ENCODE measurements around the gene RDX. TPM values are rescaled to one million over a fixed set of nuclear protein-coding genes. Genes with fewer than 3 reads are reported as not detected.

RDX gene
- total and polyA plus RNA-seq, 2 of the 13 experiments (the other 11 are each of a cell fraction or from before 2014, with no cell fraction given) = 20.7 to 63.1 TPM

DNA sequence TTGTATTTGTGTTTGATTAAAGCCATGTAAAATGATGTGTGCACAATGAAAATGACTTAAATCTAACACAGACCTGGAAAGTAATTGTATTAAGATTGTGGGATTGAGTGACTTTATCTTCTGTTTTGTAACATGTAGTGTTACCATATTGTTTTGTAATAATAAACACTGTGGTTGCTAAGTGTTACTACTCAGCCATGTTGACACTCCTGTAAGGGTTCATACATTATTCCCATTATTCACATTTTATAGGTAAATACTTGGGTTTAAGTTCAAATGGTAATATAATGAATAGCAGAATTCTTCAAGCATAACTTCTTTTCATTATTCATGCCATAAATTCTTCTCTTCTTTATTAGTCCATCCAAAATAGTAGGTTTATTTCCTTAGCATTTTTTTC is 134.2 kb downstream of the RDX start:
- ATAC-seq (no peak), FAIRE-seq (no peak), DNase-seq (ENCODE audit: low spot score) (no peak)
- in situ Hi-C loops (cut with HindIII; ENCODE audit: extremely low pct_ligation_motif_present, low pct_unique_long_range_greater_than_20kb) = no loop called here
- Histone ChIP-seq H2AFZ (ENCODE audit: low read length) (no peak overlapping the region), H3K27me3 (ENCODE audit: control insufficient read depth in 1 of 2, insufficient read depth in 2 of 2, low read length in 2 of 2) (no peaks in the 10 kb centered on the region), H3K36me3 (replicated peaks in 1 of 2; ENCODE audit: control insufficient read depth in 1 of 2, insufficient read depth in 2 of 2, low read length in 2 of 2) (peaks cover 2 to 16% of the 10 kb centered on the region in 2 experiments; a peak in 3 of 5 replicates), H4K20me1 (ENCODE audit: insufficient read depth, low read length) (no peaks in the 10 kb centered on the region), H3K27ac (ENCODE audit: extremely low read length, insufficient read depth, low read length) (no peak overlapping the region), H3K4me2 (ENCODE audit: low read depth, low read length) (no peak overlapping the region), H3K9ac (ENCODE audit: insufficient read depth, low read depth, low read length) (no peak overlapping the region), H3K4me3 (replicated peaks in 1 of 3; ENCODE audit: insufficient read depth in 1 of 3, low read depth in 2 of 3, low read length in 3 of 3) (no peak overlapping the region), H3K79me2 (ENCODE audit: insufficient read depth, low read length) (no peaks in the 10 kb centered on the region), H3K9me3 (ENCODE audit: low read length) (no peaks in the 10 kb centered on the region), H3K4me1 (ENCODE audit: insufficient read depth, low read length) (no peaks in the 10 kb centered on the region)
- CTCF ChIA-PET (ENCODE audit: low intra/inter-chr PET ratio, low total read pairs) = no interaction called here
- POLR2A ChIA-PET = no interaction called here
- intact Hi-C loops (cut with micrococcal nuclease; ENCODE audit: unreplicated experiment) = no loop called here
- BruUV-seq (replicated peaks) = no TSS peak
- TF ChIP-seq ARID4A (CRISPR knock-in tag; IDR thresholded peaks at IDR 0.05; ENCODE audit: borderline replicate concordance) (no peak), ZNF101 (CRISPR knock-in tag; IDR thresholded peaks at IDR 0.05; ENCODE audit: borderline replicate concordance, low read depth) (no peak), RBM22 (optimal IDR thresholded peaks at IDR 0.05; ENCODE audit: low read length) (no peak), ZNF253 (CRISPR knock-in tag; IDR thresholded peaks at IDR 0.05; ENCODE audit: borderline replicate concordance) (no peak), ZNF329 (CRISPR knock-in tag; IDR thresholded peaks at IDR 0.05; ENCODE audit: low read depth) (no peak), CBX1 (IDR thresholded peaks at IDR 0.05; ENCODE audit: low read depth) (no peak), SALL1 (CRISPR knock-in tag; IDR thresholded peaks at IDR 0.05) (no peak)
- TF ChIP-seq, protein P1, sequence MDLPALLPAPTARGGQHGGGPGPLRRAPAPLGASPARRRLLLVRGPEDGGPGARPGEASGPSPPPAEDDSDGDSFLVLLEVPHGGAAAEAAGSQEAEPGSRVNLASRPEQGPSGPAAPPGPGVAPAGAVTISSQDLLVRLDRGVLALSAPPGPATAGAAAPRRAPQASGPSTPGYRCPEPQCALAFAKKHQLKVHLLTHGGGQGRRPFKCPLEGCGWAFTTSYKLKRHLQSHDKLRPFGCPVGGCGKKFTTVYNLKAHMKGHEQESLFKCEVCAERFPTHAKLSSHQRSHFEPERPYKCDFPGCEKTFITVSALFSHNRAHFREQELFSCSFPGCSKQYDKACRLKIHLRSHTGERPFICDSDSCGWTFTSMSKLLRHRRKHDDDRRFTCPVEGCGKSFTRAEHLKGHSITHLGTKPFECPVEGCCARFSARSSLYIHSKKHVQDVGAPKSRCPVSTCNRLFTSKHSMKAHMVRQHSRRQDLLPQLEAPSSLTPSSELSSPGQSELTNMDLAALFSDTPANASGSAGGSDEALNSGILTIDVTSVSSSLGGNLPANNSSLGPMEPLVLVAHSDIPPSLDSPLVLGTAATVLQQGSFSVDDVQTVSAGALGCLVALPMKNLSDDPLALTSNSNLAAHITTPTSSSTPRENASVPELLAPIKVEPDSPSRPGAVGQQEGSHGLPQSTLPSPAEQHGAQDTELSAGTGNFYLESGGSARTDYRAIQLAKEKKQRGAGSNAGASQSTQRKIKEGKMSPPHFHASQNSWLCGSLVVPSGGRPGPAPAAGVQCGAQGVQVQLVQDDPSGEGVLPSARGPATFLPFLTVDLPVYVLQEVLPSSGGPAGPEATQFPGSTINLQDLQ (CRISPR knock-in tag; IDR thresholded peaks at IDR 0.05) = no peak
- TF ChIP-seq, protein P2, sequence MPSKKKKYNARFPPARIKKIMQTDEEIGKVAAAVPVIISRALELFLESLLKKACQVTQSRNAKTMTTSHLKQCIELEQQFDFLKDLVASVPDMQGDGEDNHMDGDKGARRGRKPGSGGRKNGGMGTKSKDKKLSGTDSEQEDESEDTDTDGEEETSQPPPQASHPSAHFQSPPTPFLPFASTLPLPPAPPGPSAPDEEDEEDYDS (CRISPR knock-in tag; IDR thresholded peaks at IDR 0.05) = no peak

Data from HepG2 (cell line).